Activated CD4-positive, alpha-beta memory T cell treated with anti-CD3 and anti-CD28 coated beads, Interleukin-2, amount 10 ng/mL, durations not matched to agents 7 days and 5 days (primary cell): ENCODE measurements around the gene GID8. TPM values are rescaled to one million over a fixed set of nuclear protein-coding genes. Genes with fewer than 3 reads are reported as not detected.

Experiments
- CTCF ChIA-PET: fragments of 350-600 bp; sonication (Branson Sonifier 250); formaldehyde crosslinking; loops from one replicate; lab custom pipeline; 2021; ENCODE audit warnings: antibody characterized with exemption, inconsistent platforms; lab: Charles Lee
- POLR2A ChIA-PET: fragments of 350-600 bp; sonication (Branson Sonifier 250); formaldehyde crosslinking; loops from one replicate; lab custom pipeline; 2021; ENCODE audit warnings: antibody characterized with exemption; lab: Charles Lee
- DNase-seq: peaks from one replicate; pipeline ENCODE4 v3.0.0-alpha.2; 2020
- H3K27ac Mint-ChIP-seq: one replicate; pipeline ENCODE4 v1.8.0; 2021; ENCODE audit warnings: mild to moderate bottlenecking, mixed read lengths
- H3K27me3 Mint-ChIP-seq: one replicate; pipeline ENCODE4 v1.8.0; 2021; ENCODE audit warnings: mixed read lengths
- H3K36me3 Mint-ChIP-seq: one replicate; pipeline ENCODE4 v1.8.0; 2021; ENCODE audit warnings: low read depth, mixed read lengths
- H3K4me1 Mint-ChIP-seq: one replicate; pipeline ENCODE4 v1.8.0; 2021; ENCODE audit warnings: mixed read lengths
- H3K4me3 Mint-ChIP-seq: one replicate; pipeline ENCODE4 v1.8.0; 2021; ENCODE audit warnings: mild to moderate bottlenecking, mixed read lengths
- H3K9me3 Mint-ChIP-seq: one replicate; pipeline ENCODE4 v1.8.0; 2021; ENCODE audit warnings: mixed read lengths
- total RNA-seq, 2 experiments: library from RNA; stranded (reverse); gene quantifications; one replicate each; pipeline ENCODE4 v1.2.3, GENCODE V29; 2021

GID8 gene
- total RNA-seq, 2 experiments from 2014 or later = 31.9 to 32.8 TPM

DNA sequence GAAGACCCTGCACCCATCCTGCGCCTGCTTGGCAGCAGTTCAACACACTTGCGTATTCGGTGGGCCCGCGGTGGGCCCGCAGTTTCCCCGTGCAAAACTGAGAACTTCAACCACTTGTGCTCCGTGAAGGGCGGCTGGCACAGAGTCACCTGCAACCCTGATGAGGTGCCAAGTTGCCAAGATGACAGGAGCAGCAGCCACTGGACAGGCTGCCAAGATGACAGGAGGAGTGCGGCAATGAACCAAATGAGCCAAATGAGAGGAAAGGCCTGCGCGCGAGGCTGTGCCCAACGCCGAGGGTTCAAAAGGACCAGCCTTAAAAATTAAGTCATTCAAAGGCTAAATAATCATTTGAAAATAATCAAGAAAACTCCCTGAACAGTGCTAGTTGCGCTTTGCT, 31.7 kb upstream of the GID8 start:
- Mint-ChIP-seq H3K4me1 (peaks cover 27% of the 10 kb centered on the region), H3K4me3 (no peak overlapping the region), H3K9me3 (no peaks in the 10 kb centered on the region), H3K27me3 (no peaks in the 10 kb centered on the region), H3K36me3 (peaks cover 90% of the 10 kb centered on the region), H3K27ac (no peak overlapping the region)
- CTCF ChIA-PET = interaction anchor here (2.4 to 3.1 kb wide), 2 partner anchors 12 to 29 kb away, joined by 10 to 58 read pairs; no protein-coding TSS in a partner anchor
- no peak for DNase-seq
- POLR2A ChIA-PET = interaction anchor here (1.0 to 2.5 kb wide), 2 partner anchors 12 to 31 kb away, joined by 3 to 9 read pairs; partner anchors contain the start of gene GID8

DNA sequence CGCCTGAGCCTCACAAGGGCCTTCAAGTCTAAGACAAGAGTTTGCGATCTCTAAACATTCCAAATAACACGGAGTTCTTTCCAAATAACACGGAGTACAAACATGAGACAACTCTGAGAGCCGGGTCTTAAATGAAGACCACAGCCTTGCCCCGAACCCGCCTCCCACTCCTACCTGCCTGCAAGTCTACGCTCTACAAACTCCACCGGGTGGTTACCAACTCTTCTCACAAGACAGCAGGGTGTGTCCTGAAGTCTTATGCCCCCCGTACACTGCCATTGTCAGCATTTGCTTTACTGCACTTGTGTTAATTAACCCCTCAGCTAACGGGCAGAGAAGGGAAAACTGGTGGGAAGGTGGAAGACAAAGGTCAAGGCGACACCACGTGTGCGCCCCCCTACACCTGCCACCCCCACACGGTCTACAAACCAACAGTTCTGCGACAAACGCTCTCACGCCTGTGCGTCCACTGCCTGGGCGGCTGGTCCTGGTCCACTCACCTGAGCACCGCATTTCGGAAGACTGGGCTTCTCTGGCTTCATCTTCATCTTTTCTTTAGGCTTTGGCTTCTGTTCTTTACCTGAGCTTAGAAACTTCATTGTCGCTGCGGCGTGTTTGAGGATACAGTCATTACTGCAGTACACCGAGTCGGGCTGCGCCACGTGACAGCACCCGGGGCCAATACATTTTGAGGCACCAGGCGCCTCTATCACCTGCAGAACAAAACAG, 31.1 kb upstream of the GID8 start:
- CTCF ChIA-PET = interaction anchor here (0.9 to 3.1 kb wide), 10 partner anchors 8 to 102 kb away, joined by 3 to 58 read pairs (median 6); partner anchors contain the start of genes GID8 and TCFL5
- peaks cover 26% of the 10 kb centered on the region for H3K4me1 Mint-ChIP-seq
- H3K36me3 Mint-ChIP-seq = peaks cover 89% of the 10 kb centered on the region
- H3K27me3 Mint-ChIP-seq = no peaks in the 10 kb centered on the region
- no peaks in the 10 kb centered on the region for H3K9me3 Mint-ChIP-seq
- POLR2A ChIA-PET = interaction anchor here (0.9 to 2.5 kb wide), 3 partner anchors 10 to 31 kb away, joined by 3 to 9 read pairs (median 4); partner anchors contain the start of gene GID8
- no peak overlapping the region for H3K4me3 Mint-ChIP-seq
- H3K27ac Mint-ChIP-seq = no peak overlapping the region
- no peak for DNase-seq

DNA sequence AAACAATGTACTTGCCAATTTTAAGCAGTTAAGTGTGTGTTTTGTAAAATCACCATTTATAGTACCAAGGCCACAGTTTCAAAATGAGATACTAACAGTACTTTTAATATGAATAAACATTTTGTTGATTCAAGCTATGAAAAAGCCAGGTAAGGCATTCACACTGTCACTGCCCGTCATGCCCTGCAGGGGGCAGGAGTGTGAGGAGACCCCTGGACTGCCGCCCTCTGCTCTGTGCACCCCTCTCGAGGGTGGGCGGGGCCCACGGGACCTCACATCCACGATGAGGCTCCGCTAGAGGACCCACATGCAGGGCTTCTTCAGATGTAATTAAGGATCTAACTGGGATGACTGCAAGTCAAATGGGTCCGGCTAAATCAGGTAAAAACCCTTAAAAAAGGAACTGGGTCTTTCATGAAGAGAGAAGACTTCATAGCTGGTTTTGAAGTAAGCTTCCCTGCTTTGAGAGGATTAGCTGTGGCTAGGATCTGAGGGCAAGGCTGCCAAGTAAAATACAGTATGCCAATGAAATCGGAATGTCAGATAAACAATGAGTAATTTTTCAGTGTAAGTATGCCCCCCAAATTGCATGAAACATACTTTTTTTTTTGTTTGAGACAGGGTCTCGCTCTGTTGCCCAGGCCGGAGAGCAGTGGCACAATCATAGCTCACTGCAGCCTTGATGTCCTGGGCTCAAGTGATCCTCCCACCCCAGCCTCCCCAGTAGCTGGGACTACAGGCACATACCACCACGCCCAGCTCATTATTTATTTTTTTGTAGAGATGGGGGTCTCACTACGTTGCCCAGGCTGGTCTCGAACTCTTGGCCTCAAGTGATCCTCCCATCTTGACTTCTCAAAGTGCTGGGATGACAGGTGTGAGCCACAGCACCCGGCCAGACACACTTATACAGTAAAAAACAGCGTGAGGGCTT, 30.3 kb upstream of the GID8 start:
- CTCF ChIA-PET = interaction anchor here (0.8 to 3.1 kb wide), 14 partner anchors 9 to 101 kb away, joined by 3 to 58 read pairs (median 3); partner anchors contain the start of genes GID8 and TCFL5
- no peak for DNase-seq
- Mint-ChIP-seq H3K4me3 (no peak overlapping the region), H3K9me3 (no peaks in the 10 kb centered on the region), H3K27ac (no peak overlapping the region), H3K27me3 (no peaks in the 10 kb centered on the region), H3K36me3 (peaks cover 86% of the 10 kb centered on the region), H3K4me1 (peaks cover 22% of the 10 kb centered on the region)
- POLR2A ChIA-PET = interaction anchor here (0.7 to 2.5 kb wide), 7 partner anchors 9 to 207 kb away, joined by 3 to 9 read pairs (median 4); partner anchors contain the start of gene GID8

DNA sequence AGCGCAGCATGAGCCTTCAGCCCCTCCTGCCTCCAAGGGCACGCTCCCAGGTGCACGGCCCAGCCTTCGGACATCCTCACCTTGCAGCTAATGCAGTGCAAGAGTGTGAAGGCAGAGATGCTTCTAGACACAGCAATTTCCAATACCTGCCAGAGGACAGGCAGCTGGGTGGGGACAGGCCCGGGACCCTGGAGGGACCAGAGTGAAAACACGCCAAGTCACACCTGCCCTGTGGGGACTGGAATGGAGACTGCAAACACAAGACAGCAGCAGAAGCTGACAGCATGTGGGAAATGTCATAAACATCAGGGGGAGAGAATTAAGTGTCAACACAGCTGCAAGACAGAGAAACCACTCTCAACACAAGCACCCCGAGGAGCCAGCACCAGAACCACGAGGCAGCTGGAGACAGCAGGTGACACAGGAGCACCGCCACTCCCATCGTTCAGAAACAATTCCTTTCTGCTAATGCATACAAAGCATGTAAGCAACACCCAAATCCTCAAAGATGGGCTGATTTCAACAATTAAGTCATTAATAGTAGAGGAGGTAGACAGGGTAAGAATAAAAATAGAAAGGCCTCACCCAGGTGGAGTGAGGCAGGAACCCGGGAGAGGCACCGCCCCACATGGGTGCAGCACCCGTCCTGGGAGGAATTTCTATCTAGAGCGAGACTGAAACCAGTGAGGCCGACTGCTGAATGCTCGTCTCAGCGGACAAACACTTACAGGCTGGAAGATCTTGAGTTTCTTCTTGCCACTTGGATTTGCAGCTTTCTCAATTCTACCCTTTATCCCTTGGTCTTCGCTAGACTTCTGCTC, 28.8 kb upstream of the GID8 start:
- no peaks in the 10 kb centered on the region for H3K9me3 Mint-ChIP-seq
- peaks cover 21% of the 10 kb centered on the region for H3K4me1 Mint-ChIP-seq
- DNase-seq = no peak
- H3K27ac Mint-ChIP-seq = no peak overlapping the region
- CTCF ChIA-PET = interaction anchor here (2.2 to 3.1 kb wide), 2 partner anchors 9 to 11 kb away, joined by 16 to 58 read pairs; no protein-coding TSS in a partner anchor
- H3K36me3 Mint-ChIP-seq = peaks cover 81% of the 10 kb centered on the region
- no peaks in the 10 kb centered on the region for H3K27me3 Mint-ChIP-seq
- no peak overlapping the region for H3K4me3 Mint-ChIP-seq
- POLR2A ChIA-PET = interaction anchor here (1.1 to 11.2 kb wide), 5 partner anchors 8 to 28 kb away, joined by 3 to 64 read pairs (median 8); partner anchors contain the start of genes DIDO1 and GID8

DNA sequence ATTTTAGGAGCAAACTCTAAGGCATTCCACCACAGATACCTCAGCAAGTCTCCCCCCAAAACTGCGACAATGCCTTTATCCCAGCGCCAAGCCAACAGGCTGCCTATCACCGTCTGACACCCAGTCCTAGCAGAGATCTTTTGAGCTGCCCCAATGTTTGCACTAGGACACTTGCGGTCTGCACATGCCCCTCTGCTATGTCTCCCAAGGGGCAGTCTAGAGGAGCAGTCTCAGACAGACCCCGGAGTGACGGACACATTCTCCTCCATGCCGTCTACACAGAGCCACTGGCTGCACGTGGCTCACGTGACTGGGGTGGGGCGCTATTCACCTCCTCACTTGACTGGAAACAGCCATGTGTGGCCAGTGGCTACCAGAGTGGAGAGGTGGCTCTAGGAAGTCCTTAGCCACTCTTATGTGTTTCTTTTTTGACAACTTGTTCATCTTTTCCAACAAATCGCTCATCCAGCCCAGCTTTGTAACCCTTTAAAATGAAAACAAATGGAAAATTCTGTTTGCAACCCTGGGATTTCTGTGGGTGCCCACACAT, 27.7 kb upstream of the GID8 start:
- CTCF ChIA-PET = no interaction called here

DNA sequence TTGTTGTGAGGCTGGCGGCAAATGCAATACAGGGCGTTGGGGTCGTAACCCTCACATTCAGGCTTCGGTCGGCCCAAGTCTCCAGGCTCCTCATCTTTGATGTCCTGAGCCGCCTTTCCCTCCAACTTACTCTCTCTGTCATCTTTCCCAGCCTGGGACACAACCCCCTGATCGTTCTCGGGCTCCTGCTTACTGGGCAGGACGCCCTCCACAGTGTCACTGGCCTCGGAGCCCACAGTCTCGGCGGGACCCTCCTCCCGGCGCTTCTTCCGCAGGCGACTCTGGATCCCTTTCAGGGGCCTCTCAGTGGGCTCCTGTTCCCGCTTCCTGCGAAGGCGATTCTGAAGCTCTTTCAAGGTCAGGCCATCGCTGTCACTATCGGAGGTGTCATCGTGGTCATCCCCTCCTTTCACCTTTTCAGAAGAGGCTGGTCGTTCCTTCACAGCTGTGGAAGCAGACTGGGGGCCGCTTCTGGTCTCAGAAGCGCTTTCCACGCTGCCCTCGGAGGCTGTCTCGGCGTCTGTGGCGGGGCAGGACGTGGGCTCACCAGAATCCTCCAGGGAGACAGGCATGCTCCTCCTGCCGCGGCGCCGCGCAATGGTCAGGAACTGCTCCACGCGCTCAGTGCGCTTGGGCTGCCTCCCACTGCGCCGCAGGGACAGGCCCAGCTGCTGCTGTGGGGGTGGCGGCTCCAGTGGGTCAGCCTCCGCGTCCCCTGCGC, 27.0 kb upstream of the GID8 start:
- DNase-seq = no peak
- peaks cover 31% of the 10 kb centered on the region for H3K4me1 Mint-ChIP-seq
- CTCF ChIA-PET = interaction anchor here (6.4 kb wide), 1 partner anchor 9 kb away, joined by 54 read pairs; no protein-coding TSS in a partner anchor
- POLR2A ChIA-PET = interaction anchor here (1.0 to 11.2 kb wide), 3 partner anchors 9 to 15 kb away, joined by 3 to 64 read pairs (median 3); partner anchors contain the start of gene DIDO1
- no peak overlapping the region for H3K4me3 Mint-ChIP-seq
- H3K9me3 Mint-ChIP-seq = no peaks in the 10 kb centered on the region
- peaks cover 70% of the 10 kb centered on the region for H3K36me3 Mint-ChIP-seq
- H3K27ac Mint-ChIP-seq = no peak overlapping the region
- H3K27me3 Mint-ChIP-seq = no peaks in the 10 kb centered on the region

More for the DNA sequence above, 27.7 kb upstream of the GID8 start:
- Mint-ChIP-seq H3K4me1 (peaks cover 25% of the 10 kb centered on the region), H3K27ac (no peak overlapping the region), H3K27me3 (no peaks in the 10 kb centered on the region), H3K9me3 (no peaks in the 10 kb centered on the region), H3K4me3 (no peak overlapping the region), H3K36me3 (peaks cover 76% of the 10 kb centered on the region)
- no peak for DNase-seq
- POLR2A ChIA-PET = interaction anchor here (1.0 to 11.2 kb wide), 3 partner anchors 9 to 16 kb away, joined by 3 to 64 read pairs (median 3); partner anchors contain the start of gene DIDO1

DNA sequence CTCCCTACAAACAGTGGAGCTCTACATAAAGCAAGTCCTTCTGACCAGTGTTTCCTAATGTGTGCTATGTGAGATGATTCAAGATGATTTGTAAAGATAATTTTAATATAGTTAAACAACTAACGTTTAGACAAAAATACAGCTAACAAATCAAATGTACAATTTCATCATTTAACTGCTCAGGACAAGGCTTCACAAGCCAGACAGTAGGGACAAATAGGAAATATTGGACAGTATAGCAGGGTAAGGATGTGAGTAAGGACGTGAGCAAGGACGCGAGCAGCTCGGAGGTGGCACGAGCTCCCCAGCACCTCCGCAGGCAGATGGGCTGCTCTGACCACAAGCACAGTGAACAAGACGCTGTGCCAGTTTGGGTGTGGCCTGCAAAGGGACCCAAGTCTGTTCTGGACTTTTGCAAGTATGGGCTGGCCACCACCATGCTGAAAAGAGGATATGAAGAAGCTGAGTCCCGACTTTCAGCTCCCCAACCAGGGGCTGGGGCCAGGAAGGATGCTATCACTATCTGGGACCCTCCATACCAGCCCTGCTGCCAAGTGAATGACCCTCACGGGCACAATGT, 26.2 kb upstream of the GID8 start:
- H3K4me1 Mint-ChIP-seq = peaks cover 38% of the 10 kb centered on the region
- H3K4me3 Mint-ChIP-seq = no peak overlapping the region
- no peaks in the 10 kb centered on the region for H3K9me3 Mint-ChIP-seq
- ChIA-PET POLR2A (interaction anchor here (0.8 to 11.2 kb wide), 3 partner anchors 9 to 23 kb away, joined by 3 to 64 read pairs (median 3); partner anchors contain the start of gene DIDO1), CTCF (interaction anchor here (6.4 kb wide), 1 partner anchor 10 kb away, joined by 54 read pairs; no protein-coding TSS in a partner anchor)
- peaks cover 64% of the 10 kb centered on the region for H3K36me3 Mint-ChIP-seq
- H3K27ac Mint-ChIP-seq = no peak overlapping the region
- no peaks in the 10 kb centered on the region for H3K27me3 Mint-ChIP-seq
- no peak for DNase-seq

DNA sequence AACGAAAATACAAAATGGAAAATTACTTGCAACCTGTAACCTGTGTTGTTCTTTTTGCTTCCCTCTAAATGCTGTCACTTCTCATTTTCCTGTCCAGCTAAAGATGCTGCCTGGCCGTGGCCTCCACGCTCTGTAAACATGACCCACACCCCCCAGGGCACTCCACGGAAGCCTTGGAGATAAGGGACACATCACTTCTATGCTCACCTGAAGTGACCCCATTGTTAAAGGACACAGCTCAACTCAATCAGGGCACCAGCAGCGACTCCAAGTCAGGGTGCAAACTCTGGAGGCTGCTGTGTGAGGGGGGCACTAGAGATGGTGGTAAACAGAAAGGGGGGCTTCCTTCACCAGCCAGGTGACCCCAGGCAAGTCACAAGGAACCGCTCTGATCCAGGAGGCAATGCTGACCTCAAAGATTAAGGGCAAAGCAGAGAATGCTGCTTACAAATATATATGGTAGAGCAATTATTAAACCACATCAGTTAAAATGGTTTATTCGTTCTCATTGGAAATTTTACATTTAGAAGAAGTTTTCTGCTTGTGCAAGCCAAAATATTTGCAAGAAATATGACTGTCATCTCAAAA, 24.8 kb upstream of the GID8 start:
- Mint-ChIP-seq H3K4me3 (no peak overlapping the region), H3K9me3 (no peaks in the 10 kb centered on the region), H3K27me3 (no peaks in the 10 kb centered on the region), H3K27ac (no peak overlapping the region), H3K36me3 (peaks cover 55% of the 10 kb centered on the region), H3K4me1 (peaks cover 49% of the 10 kb centered on the region)
- no peak for DNase-seq
- CTCF ChIA-PET = interaction anchor here (0.7 to 6.4 kb wide), 2 partner anchors 12 to 569 kb away, joined by 3 to 54 read pairs; no protein-coding TSS in a partner anchor
- POLR2A ChIA-PET = interaction anchor here (9.6 to 11.2 kb wide), 2 partner anchors 12 to 13 kb away, joined by 64 to 88 read pairs; partner anchors contain the start of gene DIDO1

DNA sequence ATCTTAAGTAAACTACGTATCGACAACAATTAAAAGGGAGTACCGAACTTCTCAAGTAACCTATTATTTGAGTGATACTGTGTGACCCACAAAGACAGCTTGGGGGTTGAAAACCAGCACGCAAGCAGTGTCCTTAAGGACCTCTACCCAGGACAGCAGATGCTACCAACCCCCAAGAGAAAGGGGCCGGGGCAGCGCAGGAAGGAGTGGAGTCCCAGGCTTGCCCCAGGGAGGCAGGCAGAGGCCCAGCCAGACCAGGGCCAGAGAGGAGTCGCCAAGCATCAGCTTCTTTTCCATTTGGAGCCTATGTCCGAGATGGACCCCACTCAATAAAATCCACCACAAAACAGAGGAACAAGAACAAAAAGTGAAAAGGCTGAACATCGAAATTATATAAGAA, 23.5 kb upstream of the GID8 start:
- ChIA-PET POLR2A (interaction anchor here (1.1 to 11.2 kb wide), 3 partner anchors 12 to 22 kb away, joined by 4 to 88 read pairs (median 64); partner anchors contain the start of gene DIDO1), CTCF (interaction anchor here (0.8 to 6.4 kb wide), 3 partner anchors 13 to 58 kb away, joined by 3 to 54 read pairs (median 4); partner anchors contain the start of gene GID8)
- no peaks in the 10 kb centered on the region for H3K9me3 Mint-ChIP-seq
- H3K27ac Mint-ChIP-seq = no peak overlapping the region
- no peak for DNase-seq
- H3K36me3 Mint-ChIP-seq = peaks cover 46% of the 10 kb centered on the region
- H3K4me1 Mint-ChIP-seq = peaks cover 60% of the 10 kb centered on the region
- no peak overlapping the region for H3K4me3 Mint-ChIP-seq
- H3K27me3 Mint-ChIP-seq = no peaks in the 10 kb centered on the region

DNA sequence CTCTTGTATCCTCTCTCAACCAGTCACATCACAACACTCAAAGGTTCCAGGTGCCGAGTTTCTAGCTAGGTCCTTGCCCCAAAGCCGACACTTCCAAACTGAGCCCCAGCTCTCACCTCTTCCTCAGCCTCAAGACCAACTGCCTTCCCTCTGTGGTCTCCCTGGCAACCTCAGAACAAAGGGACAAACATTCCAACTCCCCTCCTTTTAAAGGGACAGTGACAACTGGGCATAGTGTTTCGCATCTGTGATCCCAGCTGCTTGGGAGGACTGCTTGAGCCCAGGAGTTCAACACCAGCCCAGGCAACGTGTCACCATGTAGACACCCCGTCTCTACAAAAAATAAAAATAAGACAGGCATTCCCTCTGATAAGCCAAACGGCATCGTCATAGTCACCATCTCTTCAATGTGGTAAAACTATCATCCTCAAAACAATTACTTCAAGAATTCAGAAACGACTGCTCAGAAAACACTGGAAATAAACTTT, 22.9 kb upstream of the GID8 start:
- Mint-ChIP-seq H3K4me3 (no peak overlapping the region), H3K9me3 (no peaks in the 10 kb centered on the region), H3K4me1 (peaks cover 62% of the 10 kb centered on the region), H3K36me3 (peaks cover 40% of the 10 kb centered on the region), H3K27ac (peak overlapping the region; percentile 40), H3K27me3 (no peaks in the 10 kb centered on the region)
- POLR2A ChIA-PET = interaction anchor here (9.6 to 11.2 kb wide), 2 partner anchors 11 to 14 kb away, joined by 64 to 88 read pairs; partner anchors contain the start of gene DIDO1
- DNase-seq = no peak
- CTCF ChIA-PET = interaction anchor here (6.4 to 7.0 kb wide), 2 partner anchors 7 to 13 kb away, joined by 54 to 58 read pairs; no protein-coding TSS in a partner anchor
